Left ventricle myocardium inferior (tissue), 1 donor: Measurements from ENCODE around the gene BBS10. TPM values are rescaled to one million over a fixed set of nuclear protein-coding genes. Genes with fewer than 3 reads are reported as not detected.

Source experiments
- DNase-seq: peaks from one replicate; pipeline ENCODE4 v3.0.0-alpha.2; 2020
- H3K27ac ChIP-seq: fragments of 200-600 bp; replicated peaks from 2 replicates; pipeline ENCODE4 v1.8.0; 2021
- H3K27me3 ChIP-seq: fragments of 200-600 bp; 2 replicates; pipeline ENCODE4 v1.8.0; 2021; ENCODE audit warnings: low read depth
- H3K36me3 ChIP-seq: fragments of 200-600 bp; 2 replicates; pipeline ENCODE4 v1.8.0; 2021
- H3K4me1 ChIP-seq: fragments of 200-600 bp; 2 replicates; pipeline ENCODE4 v1.8.0; 2021
- H3K4me3 ChIP-seq: fragments of 200-600 bp; 2 replicates; pipeline ENCODE4 v1.8.0; 2021; ENCODE audit warnings: mild to moderate bottlenecking, moderate library complexity
- H3K9me3 ChIP-seq: fragments of 200-600 bp; replicated peaks from 2 replicates; pipeline ENCODE4 v1.8.0; 2021
- CTCF ChIP-seq: fragments of 200-600 bp; IDR thresholded peaks from 2 replicates; pipeline ENCODE4 v1.8.0; 2021; ENCODE audit warnings: antibody characterized with exemption, mild to moderate bottlenecking, borderline replicate concordance
- intact Hi-C: fragments of 100-400 bp; cut with micrococcal nuclease; formaldehyde crosslinking; loops from one replicate; pipeline ENCODE4 v1.11.0; 2022
- long read RNA-seq: library from polyadenylated mRNA; unstranded; transcript quantifications from one replicate; pipeline ENCODE4 v2.0.0, GENCODE V29; 2021
- total RNA-seq: library from RNA; stranded (reverse); fragmentation: NEBNext Ultra II Directional; extraction: Animal tissue kit (Norgen Biotek cat#: 25700); gene quantifications from one replicate; pipeline ENCODE4 v1.2.1, GENCODE V29; 2021
- donor health status: DM: no; HTN: yes; CAD: no; lungs with severe emphysema.

The BBS10 gene
- 8.8 TPM for total RNA-seq
- long read RNA-seq, transcript BBS10-201 (2 exons, 3,595 nt): major isoform, 16 of 22 reads
- long read RNA-seq, partial matches to known transcripts: 0 of 22 reads
- long read RNA-seq, other reads (novel, unspliced or antisense): 6 of 22 reads

DNA sequence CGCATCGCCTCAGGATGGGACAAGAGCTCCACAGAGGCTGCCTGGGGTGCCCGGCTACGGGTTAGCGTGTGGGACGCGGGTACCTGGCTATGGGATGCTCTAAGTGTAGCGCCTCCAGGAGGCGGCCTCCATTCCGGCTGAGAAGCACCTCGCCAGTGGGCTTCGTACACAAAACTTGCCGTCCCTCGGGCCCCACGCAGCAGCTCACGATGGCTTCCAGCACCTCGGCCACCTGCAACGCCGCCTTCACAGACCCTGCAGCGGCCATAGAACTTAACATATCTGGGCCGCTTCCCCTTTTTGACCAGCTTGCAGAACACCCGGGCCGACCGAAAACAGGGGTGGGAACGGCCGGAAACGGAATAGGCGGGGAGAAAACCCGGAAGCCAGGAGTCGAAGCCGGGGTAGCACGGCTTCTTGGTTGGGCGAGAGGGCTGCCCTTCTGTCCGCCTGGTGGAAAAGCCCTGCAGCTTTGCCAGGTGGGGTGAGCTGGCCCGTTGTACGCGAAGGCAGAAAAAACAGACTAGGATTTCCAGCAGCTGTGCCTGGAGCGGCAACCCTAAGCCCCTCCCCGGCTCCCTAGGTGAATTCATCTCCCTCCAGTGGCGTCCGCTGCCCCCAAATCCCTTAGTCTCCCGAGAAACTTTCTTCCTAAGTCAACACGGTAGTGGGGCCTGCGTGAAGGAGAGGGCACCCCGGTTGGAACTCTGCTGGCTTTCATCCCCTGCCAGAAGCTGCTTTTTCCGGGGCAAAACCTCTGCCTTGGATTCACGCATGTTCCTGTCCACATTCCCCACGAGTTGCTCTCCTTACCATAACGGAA lies at the start of gene BBS10:
BBS10 (minus strand) TSS at position 337 of the 823 bp plus-strand sequence; CDS start at position 280, 57 bp downstream.
- Histone ChIP-seq H3K9me3 (no peaks in the 10 kb centered on the region), H3K4me3 (peak within 1 kb of the TSS; percentile 86), H3K4me1 (peaks cover 47% of the 10 kb centered on the region), H3K36me3 (no peaks in the 10 kb centered on the region), H3K27ac (peak within 1 kb of the TSS; percentile 92), H3K27me3 (no peaks in the 10 kb centered on the region)
- DNase-seq: peak; percentile 92
- intact Hi-C loops: loop anchor here (10.0 kb wide), 1 partner anchor 263 kb away; the partner anchor contains the start of gene NAP1L1
- TF ChIP-seq CTCF: peak; percentile 58

DNA sequence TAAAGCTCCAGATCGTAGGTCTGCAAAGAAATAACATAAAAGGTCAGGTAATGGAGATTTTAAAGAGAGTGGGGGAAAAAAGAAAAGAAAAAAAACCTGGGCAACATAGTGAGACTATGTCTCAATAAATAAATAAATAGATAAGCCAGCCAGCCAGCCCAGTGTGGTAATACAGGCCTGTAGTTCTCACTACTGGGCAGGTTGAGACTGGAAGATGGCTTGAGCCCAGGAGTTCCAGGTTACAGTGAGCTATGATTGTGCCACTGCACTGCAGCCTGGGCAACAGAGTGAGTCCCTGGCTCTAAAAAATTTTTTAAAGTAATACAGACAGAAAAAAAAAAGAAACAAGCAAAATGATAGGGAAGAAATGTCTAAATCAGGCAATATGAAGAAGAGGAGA lies 43.2 kb upstream of the BBS10 start:
- no peak overlapping the region for H3K27ac ChIP-seq
- intact Hi-C loops: no loop called here
- DNase-seq: no peak
- peaks cover 71% of the 10 kb centered on the region for H3K36me3 ChIP-seq
- no peaks in the 10 kb centered on the region for H3K9me3 ChIP-seq
- H3K4me3 ChIP-seq: no peak overlapping the region
- H3K27me3 ChIP-seq: no peaks in the 10 kb centered on the region
- no peak for TF ChIP-seq CTCF
- no peaks in the 10 kb centered on the region for H3K4me1 ChIP-seq

GRCh38 chr12:76387614-76388013 lies 39.4 kb upstream of the BBS10 start:
- H3K4me3 ChIP-seq: no peak overlapping the region
- H3K9me3 ChIP-seq: no peaks in the 10 kb centered on the region
- DNase-seq: no peak
- peaks cover 88% of the 10 kb centered on the region for H3K36me3 ChIP-seq
- no peaks in the 10 kb centered on the region for H3K4me1 ChIP-seq
- H3K27me3 ChIP-seq: no peaks in the 10 kb centered on the region
- intact Hi-C loops: no loop called here
- no peak for TF ChIP-seq CTCF
- no peak overlapping the region for H3K27ac ChIP-seq

- no peak for DNase-seq
- Histone ChIP-seq H3K27me3 (no peaks in the 10 kb centered on the region), H3K9me3 (no peaks in the 10 kb centered on the region), H3K27ac (no peak overlapping the region), H3K4me1 (no peaks in the 10 kb centered on the region), H3K4me3 (no peak overlapping the region), H3K36me3 (peaks cover 68% of the 10 kb centered on the region)
- no peak for TF ChIP-seq CTCF
- intact Hi-C loops: no loop called here
These were observed 36.3 kb upstream of the BBS10 start for GRCh38 chr12:76384560-76384959.

DNA sequence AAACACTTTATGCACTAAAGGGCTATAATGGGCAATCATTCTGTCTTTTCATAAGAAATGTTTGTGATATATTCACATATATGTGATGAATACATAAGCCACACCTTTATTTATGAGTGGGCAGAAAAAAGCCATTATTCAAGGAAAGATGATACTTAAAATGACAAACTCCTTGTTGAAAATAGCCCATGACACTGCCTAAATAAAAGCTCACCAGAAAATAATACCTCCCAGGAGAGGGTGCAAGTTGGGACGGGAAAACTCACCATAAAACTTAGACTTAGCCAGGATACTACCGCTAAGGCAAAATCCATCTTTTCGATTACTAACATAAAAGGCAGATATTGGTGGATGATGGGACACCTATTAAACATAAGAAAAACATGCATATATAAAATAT lies 35.8 kb upstream of the BBS10 start:
- Histone ChIP-seq H3K4me3 (no peak overlapping the region), H3K9me3 (no peaks in the 10 kb centered on the region), H3K36me3 (peaks cover 67% of the 10 kb centered on the region), H3K4me1 (no peaks in the 10 kb centered on the region), H3K27ac (no peak overlapping the region), H3K27me3 (no peaks in the 10 kb centered on the region)
- no peak for DNase-seq
- intact Hi-C loops: no loop called here
- no peak for TF ChIP-seq CTCF
